Ovary (tissue), 9 donors: Measurements from ENCODE around the gene TMEM185B. TPM values are rescaled to one million over a fixed set of nuclear protein-coding genes. Genes with fewer than 3 reads are reported as not detected.

Experiments used
- DNase-seq, 5 donors: peaks; one replicate each; pipeline ENCODE4 v3.0.0-alpha.2; 2019 to 2020
- H3K27ac ChIP-seq, 2 donors: fragments of 200-600 bp; one replicate each; pipeline versions ENCODE4 v1.5.1 to v1.8.0; 2019 to 2022
- H3K27me3 ChIP-seq: fragments of 200-600 bp; one replicate; pipeline ENCODE4 v1.8.0; 2022
- H3K36me3 ChIP-seq: fragments of 200-600 bp; sonication (generic); one replicate; pipeline ENCODE4 v1.5.1; 2019
- H3K4me1 ChIP-seq: one replicate; pipeline ENCODE4 v1.8.1; 2013; ENCODE audit warnings: mild to moderate bottlenecking, moderate library complexity; ENCODE audit not compliant: insufficient read depth
- H3K4me3 ChIP-seq: fragments of 200-600 bp; sonication (generic); one replicate; pipeline ENCODE4 v1.5.1; 2017
- H3K9me3 ChIP-seq, 2 donors: fragments of 200-600 bp in 1 of 2; sonication (generic) in 1 of 2; one replicate each; pipeline versions ENCODE4 v1.5.1 to v1.8.1; 2013 to 2019; ENCODE audit warnings: mild to moderate bottlenecking in 1 of 2, moderate library complexity in 1 of 2
- EP300 ChIP-seq: sonication (generic); formaldehyde crosslinking; IDR thresholded peaks from one replicate; pipeline ENCODE4 v1.6.1; 2017; ENCODE audit warnings: antibody characterized with exemption
- POLR2A ChIP-seq: fragments of 450-650 bp; IDR thresholded peaks from one replicate; pipeline ENCODE4 v1.6.1; 2017; ENCODE audit warnings: antibody characterized with exemption, mild to moderate bottlenecking, moderate library complexity
- WGBS, 3 donors: extraction: QIAGEN DNeasy Blood & Tissue Kit in 1 of 3; methylation state at CpG; one replicate each; pipeline versions ENCODE4 v1.1.5 to v1.1.7; 2013 to 2017; 5-methylcytosine and 5-hydroxymethylcytosine counted together
- intact Hi-C, 4 donors: fragments of 100-400 bp; cut with DNase I; formaldehyde crosslinking; loops; one replicate each; pipeline versions ENCODE4 v1.11.0 to v1.15.1; 2022 to 2023
- polyA plus RNA-seq, 2 donors: library from polyadenylated mRNA; stranded (reverse); fragments of 200-250 nt in 1 of 2; fragments of 350-450 nt in 1 of 2; fragmentation: Illumina TruSeq in 1 of 2; extraction: RNeasy Lipid Tissue Mini Kit (QIAGEN cat#74804) in 1 of 2; gene quantifications; one replicate each; pipeline ENCODE4 v1.2.3, GENCODE V29; 2013 to 2014
- total RNA-seq, 7 donors: library from RNA; depleted of rRNA in 2 of 7; stranded (reverse); fragments of >200 nt in 2 of 7; fragmentation: NEBNext Ultra II Directional in 3 of 7; extraction: Animal tissue kit (Norgen Biotek cat#: 25700) in 3 of 7; gene quantifications; one replicate each; pipeline versions ENCODE4 v1.1.0 to v1.2.4, GENCODE V29; 2016 to 2023
- TF ChIP-seq, protein P1 (sequence below), 3 donors: fragments of 450-650 bp in 2 of 3; fragments of 200-600 bp in 1 of 3; IDR thresholded peaks; one replicate each; pipeline versions ENCODE4 v1.5.1 to v1.8.0; 2016 to 2022; ENCODE audit warnings: antibody characterized with exemption in 3 of 3, mild to moderate bottlenecking in 1 of 3
- donor health status: DM: no; HTN: no; CAD: no; lungs with moderate emphysema.
- donor health status: DM: no; HTN: no; CAD: no.
- donor health status: Bipolar disorder and iron deficiency.
- donor health status: DM: yes; HTN: yes; CAD: no.
- donor health status: DM: no; HTN: no; CAD: no.
- donor health status: DM: yes; HTN: yes; CAD: no.

TMEM185B gene
- total and polyA plus RNA-seq, 9 donors: 6.4 to 26.0 (median 14.5) TPM

DNA sequence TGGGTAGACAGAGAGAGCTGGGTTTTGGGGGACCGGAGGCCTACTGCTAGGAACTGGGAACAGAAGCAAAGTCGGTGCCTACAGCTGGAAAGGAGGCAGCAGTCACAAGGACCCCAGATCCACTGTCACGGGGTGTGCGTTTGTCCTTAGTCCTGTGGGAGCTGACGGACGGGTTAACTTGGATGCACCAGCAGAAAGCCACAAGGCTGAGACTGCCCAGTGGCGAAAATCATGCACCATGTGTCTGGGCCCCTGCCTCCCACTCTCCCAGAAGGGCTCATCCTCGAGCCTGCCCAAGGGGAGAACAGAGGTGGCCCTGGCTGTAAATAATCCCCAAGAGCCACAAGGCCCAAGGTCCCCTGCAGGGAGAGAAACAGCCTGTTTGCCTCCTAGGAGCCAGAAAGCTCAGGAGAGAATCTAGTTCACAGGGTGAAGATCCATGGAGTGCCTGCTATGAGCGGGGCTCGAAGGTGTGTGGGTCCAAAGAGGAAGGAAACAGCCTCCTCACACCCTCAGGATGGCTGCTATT is 17.8 kb upstream of the TMEM185B start:
- TF ChIP-seq, protein P1, sequence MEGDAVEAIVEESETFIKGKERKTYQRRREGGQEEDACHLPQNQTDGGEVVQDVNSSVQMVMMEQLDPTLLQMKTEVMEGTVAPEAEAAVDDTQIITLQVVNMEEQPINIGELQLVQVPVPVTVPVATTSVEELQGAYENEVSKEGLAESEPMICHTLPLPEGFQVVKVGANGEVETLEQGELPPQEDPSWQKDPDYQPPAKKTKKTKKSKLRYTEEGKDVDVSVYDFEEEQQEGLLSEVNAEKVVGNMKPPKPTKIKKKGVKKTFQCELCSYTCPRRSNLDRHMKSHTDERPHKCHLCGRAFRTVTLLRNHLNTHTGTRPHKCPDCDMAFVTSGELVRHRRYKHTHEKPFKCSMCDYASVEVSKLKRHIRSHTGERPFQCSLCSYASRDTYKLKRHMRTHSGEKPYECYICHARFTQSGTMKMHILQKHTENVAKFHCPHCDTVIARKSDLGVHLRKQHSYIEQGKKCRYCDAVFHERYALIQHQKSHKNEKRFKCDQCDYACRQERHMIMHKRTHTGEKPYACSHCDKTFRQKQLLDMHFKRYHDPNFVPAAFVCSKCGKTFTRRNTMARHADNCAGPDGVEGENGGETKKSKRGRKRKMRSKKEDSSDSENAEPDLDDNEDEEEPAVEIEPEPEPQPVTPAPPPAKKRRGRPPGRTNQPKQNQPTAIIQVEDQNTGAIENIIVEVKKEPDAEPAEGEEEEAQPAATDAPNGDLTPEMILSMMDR (IDR thresholded peaks at IDR 0.05): no peak
- no peak for TF ChIP-seq EP300
- TF ChIP-seq POLR2A: no peak
- Histone ChIP-seq H3K27me3 (no peaks in the 10 kb centered on the region), H3K4me3 (no peak overlapping the region), H3K27ac (no peak overlapping the region), H3K36me3 (no peaks in the 10 kb centered on the region), H3K4me1 (peaks cover 2% of the 10 kb centered on the region), H3K9me3 (no peaks in the 10 kb centered on the region)
- intact Hi-C loops: no loop called here
- 90 to 92% (median 92%) methylated on average over 10 of the region's 10 CpGs for WGBS, 3 donors
- no peak for DNase-seq

DNA sequence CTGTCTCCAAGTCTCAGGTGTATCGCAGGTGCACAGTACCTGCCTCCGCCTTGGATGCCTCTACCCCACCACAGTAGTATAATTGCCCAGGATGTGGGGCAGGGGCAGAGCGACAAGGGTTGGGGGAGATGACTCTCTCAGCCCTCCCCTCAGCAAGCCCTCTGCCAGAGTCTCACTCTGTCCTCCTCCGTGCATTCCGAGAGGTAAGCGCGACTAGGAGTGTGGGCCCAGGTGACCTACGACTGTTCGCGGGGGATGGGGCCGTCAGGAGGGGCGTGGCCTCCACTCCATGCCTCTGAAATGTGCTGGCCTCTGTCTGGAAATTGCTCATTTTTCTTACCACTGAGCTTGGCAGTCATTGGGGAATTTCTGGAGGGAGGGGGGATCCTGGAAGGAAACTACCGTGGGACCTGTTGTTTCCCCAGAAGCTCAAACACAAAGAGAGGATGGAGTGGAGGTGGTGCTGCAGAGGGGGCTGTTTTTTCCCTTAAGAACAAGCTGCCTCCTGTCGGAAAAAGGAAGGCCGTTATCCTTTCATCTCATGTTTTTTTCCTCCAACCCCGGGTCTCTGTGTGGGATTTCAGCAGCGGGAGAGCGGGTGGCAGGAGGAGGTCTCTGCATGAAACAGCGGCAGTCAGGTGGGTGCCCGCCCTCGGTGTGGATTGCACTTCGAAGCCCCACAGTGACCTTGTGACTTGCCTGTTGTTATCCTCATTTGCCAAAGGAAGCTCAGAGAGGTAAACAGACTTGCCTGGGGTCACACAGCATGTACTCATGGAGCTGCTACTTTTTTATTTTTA is 16.5 kb upstream of the TMEM185B start:
- no peak overlapping the region for H3K27ac ChIP-seq
- H3K27me3 ChIP-seq: no peaks in the 10 kb centered on the region
- H3K4me3 ChIP-seq: no peak overlapping the region
- intact Hi-C loops: no loop called here
- no peaks in the 10 kb centered on the region for H3K36me3 ChIP-seq
- no peak for TF ChIP-seq POLR2A
- no peak for TF ChIP-seq EP300
- TF ChIP-seq, protein P1 (IDR thresholded peaks at IDR 0.05): no peak
- 14 to 19% (median 18%) methylated on average over 21 to 22 of the region's 22 CpGs for WGBS, 3 donors
- peaks cover 2% of the 10 kb centered on the region for H3K4me1 ChIP-seq
- DNase-seq: peak; percentile 25 to 69 (median 56)
- H3K9me3 ChIP-seq: no peaks in the 10 kb centered on the region

DNA sequence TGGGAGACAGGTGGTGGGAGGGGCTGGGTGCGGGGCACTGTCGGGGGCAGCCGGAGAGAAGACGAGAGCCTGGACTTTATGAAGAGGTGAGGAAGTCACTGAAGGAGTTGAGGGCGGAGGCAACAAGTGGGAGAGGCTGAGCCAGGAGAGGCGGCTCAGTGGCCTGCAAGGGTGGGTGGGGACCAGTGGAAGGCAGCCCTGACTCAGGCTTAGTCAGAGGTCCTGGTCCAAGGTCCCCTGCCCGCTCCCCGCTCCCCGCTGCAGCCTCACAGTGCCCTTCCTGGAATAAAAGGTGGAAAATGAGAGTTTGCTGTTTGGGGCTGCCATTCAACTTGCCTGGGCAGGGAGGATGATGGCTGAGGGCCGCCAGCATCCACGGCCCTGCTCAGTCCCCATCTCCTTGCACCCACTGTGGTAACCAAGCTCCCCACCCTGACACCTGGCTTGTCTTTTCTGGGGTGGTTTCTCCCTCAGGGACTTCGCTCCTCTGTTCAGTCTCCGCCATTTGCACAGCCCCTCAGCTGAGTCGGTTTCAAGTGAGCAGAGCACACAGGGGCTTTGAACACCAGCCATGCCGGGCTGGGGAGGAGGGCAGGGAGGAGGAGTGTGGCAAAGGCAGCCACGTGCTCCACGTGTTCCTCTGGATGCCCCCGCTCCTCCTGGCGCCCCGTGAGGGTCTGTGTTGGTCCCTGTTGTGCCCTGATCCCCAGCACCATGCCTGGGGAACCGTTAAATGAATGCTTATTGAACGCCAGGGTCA is 15.7 kb upstream of the TMEM185B start:
- intact Hi-C loops: no loop called here
- no peaks in the 10 kb centered on the region for H3K36me3 ChIP-seq
- no peak overlapping the region for H3K27ac ChIP-seq
- H3K9me3 ChIP-seq: no peaks in the 10 kb centered on the region
- TF ChIP-seq EP300 (no peak), POLR2A (no peak)
- TF ChIP-seq, protein P1 (IDR thresholded peaks at IDR 0.05): no peak
- H3K4me1 ChIP-seq: peaks cover 2% of the 10 kb centered on the region
- H3K27me3 ChIP-seq: no peaks in the 10 kb centered on the region
- WGBS, 3 donors: 76 to 80% (median 78%) methylated on average over 17 to 22 of the region's 22 CpGs
- H3K4me3 ChIP-seq: no peak overlapping the region
- peak in 2 of 5 donors; percentile 30 to 38 for DNase-seq

DNA sequence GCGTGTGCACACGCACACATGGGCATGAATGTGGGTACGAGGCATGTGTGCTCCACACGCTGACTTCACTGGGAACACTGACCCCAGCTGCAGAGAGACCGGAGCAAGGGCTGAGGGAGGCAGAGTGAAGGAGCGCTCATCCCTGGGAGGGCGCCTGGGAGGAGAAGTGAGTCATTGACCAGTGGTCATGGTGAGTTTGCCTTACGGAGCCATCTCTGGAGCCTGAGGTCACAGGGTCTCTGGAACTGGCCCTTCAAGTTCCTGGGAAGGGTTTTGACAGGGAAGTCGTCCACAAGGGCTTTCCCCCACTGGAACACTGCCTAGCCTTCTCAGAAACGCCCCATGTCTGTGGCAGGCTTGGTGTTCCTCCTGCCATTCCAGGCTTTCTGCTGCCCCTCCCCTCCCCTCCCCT is 14.3 kb upstream of the TMEM185B start:
- Histone ChIP-seq H3K4me3 (no peak overlapping the region), H3K27me3 (no peaks in the 10 kb centered on the region), H3K27ac (no peak overlapping the region), H3K4me1 (peaks cover 2% of the 10 kb centered on the region), H3K9me3 (no peaks in the 10 kb centered on the region), H3K36me3 (no peaks in the 10 kb centered on the region)
- no peak for TF ChIP-seq EP300
- TF ChIP-seq POLR2A: no peak
- TF ChIP-seq, protein P1 (IDR thresholded peaks at IDR 0.05): no peak
- peak in 2 of 5 donors; percentile 14 to 28 for DNase-seq
- WGBS, 3 donors: 59 to 78% (median 68%) methylated on average over 10 of the region's 10 CpGs
- intact Hi-C loops: no loop called here
